K562 (cell line): ENCODE data around the gene FCHSD1. TPM values are rescaled to one million over a fixed set of nuclear protein-coding genes. Genes with fewer than 3 reads are reported as not detected.

Experiments used
- CREM ChIP-seq: IDR thresholded peaks from 2 replicates; pipeline ENCODE4 v1.6.1; 2014; ENCODE audit warnings: antibody characterized with exemption, low read depth
- CTBP1 ChIP-seq: fragments of 450-650 bp; IDR thresholded peaks from 2 replicates; pipeline ENCODE4 v1.6.1; 2016; ENCODE audit warnings: borderline replicate concordance
- EP300 ChIP-seq: IDR thresholded peaks from 2 replicates; pipeline ENCODE4 v1.6.1; 2012; ENCODE audit warnings: low read length, improper control_type of control experiment
- KAT2B ChIP-seq: IDR thresholded peaks from one replicate; pipeline ENCODE4 v1.6.1; 2012; ENCODE audit warnings: low read depth, mild to moderate bottlenecking, control low read depth, inconsistent platforms, low read length, moderate library complexity
- MAFK ChIP-seq: IDR thresholded peaks from 2 replicates; pipeline ENCODE4 v1.6.1; 2011; ENCODE audit warnings: low read length, improper control_type of control experiment
- NR1H2 ChIP-seq: sonication (generic); formaldehyde crosslinking; IDR thresholded peaks from 2 replicates; pipeline ENCODE4 v1.4.0; 2020; ENCODE audit warnings: mild to moderate bottlenecking, missing genetic modification reagents
- POLR2G ChIP-seq: fragments of 200-400 bp; formaldehyde crosslinking; IDR thresholded peaks from 2 replicates; pipeline ENCODE4 v1.6.1; 2017; ENCODE audit warnings: low read depth, mild to moderate bottlenecking, antibody characterized with exemption, low read length, moderate library complexity
- ZC3H11A ChIP-seq: IDR thresholded peaks from 2 replicates; pipeline ENCODE4 v1.6.1; 2012; ENCODE audit warnings: low read depth, low read length, improper control_type of control experiment
- polyA plus RNA-seq, 8 experiments: library from polyadenylated mRNA; depleted of rRNA in 4 of 8; stranded (reverse) in 5 of 8; unstranded in 3 of 8; fragments of >200 nt; fragmentation: Nextera tagmentation in 2 of 8; fragmentation: Illumina TruSeq in 1 of 8; extraction: Ambion mirVana in 2 of 8; extraction: Trizol in 1 of 8; gene quantifications; 2 replicates each; pipeline versions ENCODE4 v1.2.1 to v1.2.3, GENCODE V29; 2011 to 2014; ENCODE audit warnings: inconsistent platforms in 1 of 8, missing spikeins in 1 of 8
- total RNA-seq, 7 experiments: library from RNA; depleted of rRNA in 6 of 7; stranded (reverse); fragments of >200 nt in 6 of 7; fragmentation: Illumina TruSeq in 2 of 7; extraction: Trizol in 2 of 7; gene quantifications; 2 replicates each; pipeline versions ENCODE4 v1.2.1 to v1.2.3, GENCODE V29; 2011 to 2021; ENCODE audit warnings: low replicate concordance in 1 of 7
- TF ChIP-seq, protein P1 (sequence below), 2 experiments: fragments of 450-650 bp in 1 of 2; sonication (generic) in 1 of 2; formaldehyde crosslinking in 1 of 2; IDR thresholded peaks in 1 of 2; conservative IDR thresholded peaks in 1 of 2; 2 replicates each; pipeline versions ENCODE4 v1.6.1 to v1.8.1; 2016 to 2023; ENCODE audit warnings: mild to moderate bottlenecking in 2 of 2, moderate library complexity in 2 of 2, inconsistent platforms in 1 of 2, missing genetic modification reagents in 1 of 2
- TF ChIP-seq, protein P2 (sequence below): fragments of 250-450 bp; sonication (Bioruptor Pico); IDR thresholded peaks from 2 replicates; pipeline ENCODE4 v1.4.0; 2020; ENCODE audit warnings: mild to moderate bottlenecking, moderate library complexity, borderline replicate concordance
- TF ChIP-seq, protein P3 (sequence below), 2 experiments: fragments of 450-650 bp in 1 of 2; sonication (generic) in 1 of 2; formaldehyde crosslinking; conservative IDR thresholded peaks; 2 replicates each; pipeline versions ENCODE4 v1.4.0 to v1.8.1; 2020 to 2022; ENCODE audit warnings: mild to moderate bottlenecking in 1 of 2, missing genetic modification reagents in 1 of 2
- TF ChIP-seq, protein P4 (sequence below): sonication (generic); formaldehyde crosslinking; IDR thresholded peaks from 2 replicates; pipeline ENCODE4 v1.8.0; 2023; ENCODE audit warnings: mild to moderate bottlenecking, missing genetic modification reagents
- TF ChIP-seq, protein P5 (sequence below): fragments of 450-650 bp; IDR thresholded peaks from 2 replicates; pipeline ENCODE4 v1.6.1; 2017; ENCODE audit warnings: antibody characterized with exemption, mild to moderate bottlenecking

Gene FCHSD1
- total and polyA plus RNA-seq, 9 of the 15 experiments (the other 6 are each of a cell fraction or from before 2014, with no cell fraction given), result 0.35 to 37.5 (median 13.6) TPM

DNA sequence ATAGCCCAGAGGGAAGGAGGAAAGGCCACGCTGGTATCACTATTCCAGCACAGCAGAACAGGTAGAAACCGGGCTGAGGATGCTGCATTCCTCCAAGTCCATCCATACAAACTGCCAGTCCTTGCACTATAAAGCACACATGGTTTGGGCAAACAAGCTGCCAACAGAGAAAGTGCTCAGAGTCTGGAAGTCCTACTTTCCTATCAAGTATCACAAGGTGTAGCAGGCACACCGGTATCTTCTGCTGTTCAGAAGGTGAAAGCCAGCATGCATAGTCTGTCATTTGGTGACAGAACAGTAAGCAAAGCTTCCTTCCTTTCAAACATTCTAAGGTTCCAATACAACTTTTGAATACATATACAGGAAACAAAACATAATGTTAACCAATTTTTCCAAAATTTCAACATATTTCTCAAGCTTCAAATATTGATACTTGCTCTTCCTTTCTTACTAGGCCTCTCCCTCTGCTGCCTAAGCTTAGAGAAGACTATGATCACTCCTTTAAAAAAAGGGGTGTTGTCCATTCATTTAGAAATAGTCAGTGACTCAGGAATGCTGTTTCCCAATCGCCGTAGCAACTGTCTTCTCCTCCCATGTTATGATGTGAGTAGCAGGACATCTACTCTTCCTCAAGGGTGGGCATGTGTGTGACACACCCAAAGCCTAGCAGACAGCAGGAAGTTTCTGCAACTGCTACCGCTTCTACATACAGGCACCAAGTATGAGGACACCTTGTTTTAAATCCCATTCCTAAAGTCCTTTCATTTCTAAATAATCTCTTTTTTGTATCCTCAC lies 47.1 kb downstream of the FCHSD1 start (continued):
- TF ChIP-seq EP300, result 0 out of 2 replicates have a peak, but pooled peaks have one; percentile 45
- 0 out of 2 replicates have a peak, but pooled peaks have one; percentile 21 for TF ChIP-seq MAFK
- peak; percentile 54 for TF ChIP-seq CREM
- no peak for TF ChIP-seq KAT2B
- TF ChIP-seq, protein P1, sequence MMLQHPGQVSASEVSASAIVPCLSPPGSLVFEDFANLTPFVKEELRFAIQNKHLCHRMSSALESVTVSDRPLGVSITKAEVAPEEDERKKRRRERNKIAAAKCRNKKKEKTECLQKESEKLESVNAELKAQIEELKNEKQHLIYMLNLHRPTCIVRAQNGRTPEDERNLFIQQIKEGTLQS (IDR thresholded peaks at IDR 0.05), result peak; percentile 63
- TF ChIP-seq, protein P1 (CRISPR knock-in tag; conservative IDR thresholded peaks at IDR 0.05), result no peak
- TF ChIP-seq CTBP1, result peak; percentile 64; the same call in 1 of the 2 replicates
- TF ChIP-seq, protein P2, sequence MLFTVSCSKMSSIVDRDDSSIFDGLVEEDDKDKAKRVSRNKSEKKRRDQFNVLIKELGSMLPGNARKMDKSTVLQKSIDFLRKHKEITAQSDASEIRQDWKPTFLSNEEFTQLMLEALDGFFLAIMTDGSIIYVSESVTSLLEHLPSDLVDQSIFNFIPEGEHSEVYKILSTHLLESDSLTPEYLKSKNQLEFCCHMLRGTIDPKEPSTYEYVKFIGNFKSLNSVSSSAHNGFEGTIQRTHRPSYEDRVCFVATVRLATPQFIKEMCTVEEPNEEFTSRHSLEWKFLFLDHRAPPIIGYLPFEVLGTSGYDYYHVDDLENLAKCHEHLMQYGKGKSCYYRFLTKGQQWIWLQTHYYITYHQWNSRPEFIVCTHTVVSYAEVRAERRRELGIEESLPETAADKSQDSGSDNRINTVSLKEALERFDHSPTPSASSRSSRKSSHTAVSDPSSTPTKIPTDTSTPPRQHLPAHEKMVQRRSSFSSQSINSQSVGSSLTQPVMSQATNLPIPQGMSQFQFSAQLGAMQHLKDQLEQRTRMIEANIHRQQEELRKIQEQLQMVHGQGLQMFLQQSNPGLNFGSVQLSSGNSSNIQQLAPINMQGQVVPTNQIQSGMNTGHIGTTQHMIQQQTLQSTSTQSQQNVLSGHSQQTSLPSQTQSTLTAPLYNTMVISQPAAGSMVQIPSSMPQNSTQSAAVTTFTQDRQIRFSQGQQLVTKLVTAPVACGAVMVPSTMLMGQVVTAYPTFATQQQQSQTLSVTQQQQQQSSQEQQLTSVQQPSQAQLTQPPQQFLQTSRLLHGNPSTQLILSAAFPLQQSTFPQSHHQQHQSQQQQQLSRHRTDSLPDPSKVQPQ (CRISPR knock-in tag), result no peak
- no peak for TF ChIP-seq POLR2G
- TF ChIP-seq, protein P3, sequence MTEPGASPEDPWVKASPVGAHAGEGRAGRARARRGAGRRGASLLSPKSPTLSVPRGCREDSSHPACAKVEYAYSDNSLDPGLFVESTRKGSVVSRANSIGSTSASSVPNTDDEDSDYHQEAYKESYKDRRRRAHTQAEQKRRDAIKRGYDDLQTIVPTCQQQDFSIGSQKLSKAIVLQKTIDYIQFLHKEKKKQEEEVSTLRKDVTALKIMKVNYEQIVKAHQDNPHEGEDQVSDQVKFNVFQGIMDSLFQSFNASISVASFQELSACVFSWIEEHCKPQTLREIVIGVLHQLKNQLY (CRISPR knock-in tag; conservative IDR thresholded peaks at IDR 0.05), result no peak
- no peak for TF ChIP-seq NR1H2 (CRISPR knock-in tag)
- TF ChIP-seq, protein P4, sequence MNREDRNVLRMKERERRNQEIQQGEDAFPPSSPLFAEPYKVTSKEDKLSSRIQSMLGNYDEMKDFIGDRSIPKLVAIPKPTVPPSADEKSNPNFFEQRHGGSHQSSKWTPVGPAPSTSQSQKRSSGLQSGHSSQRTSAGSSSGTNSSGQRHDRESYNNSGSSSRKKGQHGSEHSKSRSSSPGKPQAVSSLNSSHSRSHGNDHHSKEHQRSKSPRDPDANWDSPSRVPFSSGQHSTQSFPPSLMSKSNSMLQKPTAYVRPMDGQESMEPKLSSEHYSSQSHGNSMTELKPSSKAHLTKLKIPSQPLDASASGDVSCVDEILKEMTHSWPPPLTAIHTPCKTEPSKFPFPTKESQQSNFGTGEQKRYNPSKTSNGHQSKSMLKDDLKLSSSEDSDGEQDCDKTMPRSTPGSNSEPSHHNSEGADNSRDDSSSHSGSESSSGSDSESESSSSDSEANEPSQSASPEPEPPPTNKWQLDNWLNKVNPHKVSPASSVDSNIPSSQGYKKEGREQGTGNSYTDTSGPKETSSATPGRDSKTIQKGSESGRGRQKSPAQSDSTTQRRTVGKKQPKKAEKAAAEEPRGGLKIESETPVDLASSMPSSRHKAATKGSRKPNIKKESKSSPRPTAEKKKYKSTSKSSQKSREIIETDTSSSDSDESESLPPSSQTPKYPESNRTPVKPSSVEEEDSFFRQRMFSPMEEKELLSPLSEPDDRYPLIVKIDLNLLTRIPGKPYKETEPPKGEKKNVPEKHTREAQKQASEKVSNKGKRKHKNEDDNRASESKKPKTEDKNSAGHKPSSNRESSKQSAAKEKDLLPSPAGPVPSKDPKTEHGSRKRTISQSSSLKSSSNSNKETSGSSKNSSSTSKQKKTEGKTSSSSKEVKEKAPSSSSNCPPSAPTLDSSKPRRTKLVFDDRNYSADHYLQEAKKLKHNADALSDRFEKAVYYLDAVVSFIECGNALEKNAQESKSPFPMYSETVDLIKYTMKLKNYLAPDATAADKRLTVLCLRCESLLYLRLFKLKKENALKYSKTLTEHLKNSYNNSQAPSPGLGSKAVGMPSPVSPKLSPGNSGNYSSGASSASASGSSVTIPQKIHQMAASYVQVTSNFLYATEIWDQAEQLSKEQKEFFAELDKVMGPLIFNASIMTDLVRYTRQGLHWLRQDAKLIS (CRISPR knock-in tag), result 0 out of 2 replicates have a peak, but pooled peaks have one; percentile 47
- TF ChIP-seq, protein P5, sequence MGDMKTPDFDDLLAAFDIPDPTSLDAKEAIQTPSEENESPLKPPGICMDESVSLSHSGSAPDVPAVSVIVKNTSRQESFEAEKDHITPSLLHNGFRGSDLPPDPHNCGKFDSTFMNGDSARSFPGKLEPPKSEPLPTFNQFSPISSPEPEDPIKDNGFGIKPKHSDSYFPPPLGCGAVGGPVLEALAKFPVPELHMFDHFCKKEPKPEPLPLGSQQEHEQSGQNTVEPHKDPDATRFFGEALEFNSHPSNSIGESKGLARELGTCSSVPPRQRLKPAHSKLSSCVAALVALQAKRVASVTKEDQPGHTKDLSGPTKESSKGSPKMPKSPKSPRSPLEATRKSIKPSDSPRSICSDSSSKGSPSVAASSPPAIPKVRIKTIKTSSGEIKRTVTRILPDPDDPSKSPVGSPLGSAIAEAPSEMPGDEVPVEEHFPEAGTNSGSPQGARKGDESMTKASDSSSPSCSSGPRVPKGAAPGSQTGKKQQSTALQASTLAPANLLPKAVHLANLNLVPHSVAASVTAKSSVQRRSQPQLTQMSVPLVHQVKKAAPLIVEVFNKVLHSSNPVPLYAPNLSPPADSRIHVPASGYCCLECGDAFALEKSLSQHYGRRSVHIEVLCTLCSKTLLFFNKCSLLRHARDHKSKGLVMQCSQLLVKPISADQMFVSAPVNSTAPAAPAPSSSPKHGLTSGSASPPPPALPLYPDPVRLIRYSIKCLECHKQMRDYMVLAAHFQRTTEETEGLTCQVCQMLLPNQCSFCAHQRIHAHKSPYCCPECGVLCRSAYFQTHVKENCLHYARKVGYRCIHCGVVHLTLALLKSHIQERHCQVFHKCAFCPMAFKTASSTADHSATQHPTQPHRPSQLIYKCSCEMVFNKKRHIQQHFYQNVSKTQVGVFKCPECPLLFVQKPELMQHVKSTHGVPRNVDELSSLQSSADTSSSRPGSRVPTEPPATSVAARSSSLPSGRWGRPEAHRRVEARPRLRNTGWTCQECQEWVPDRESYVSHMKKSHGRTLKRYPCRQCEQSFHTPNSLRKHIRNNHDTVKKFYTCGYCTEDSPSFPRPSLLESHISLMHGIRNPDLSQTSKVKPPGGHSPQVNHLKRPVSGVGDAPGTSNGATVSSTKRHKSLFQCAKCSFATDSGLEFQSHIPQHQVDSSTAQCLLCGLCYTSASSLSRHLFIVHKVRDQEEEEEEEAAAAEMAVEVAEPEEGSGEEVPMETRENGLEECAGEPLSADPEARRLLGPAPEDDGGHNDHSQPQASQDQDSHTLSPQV, result peak; percentile 35; the same call in 1 of the 2 replicates
- no peak for TF ChIP-seq ZC3H11A
